ENCODE data around the gene CRCP. TPM values are rescaled to one million over a fixed set of nuclear protein-coding genes. Genes with fewer than 3 reads are reported as not detected.

CRCP gene
- total RNA-seq, 1 donor from 2014 or later, result 29.1 TPM

- no peak for DNase-seq (ENCODE audit: low spot score)
Measured at GRCh38 chr7:66187905-66188304, 73.3 kb downstream of the CRCP start.

- no peak for DNase-seq (ENCODE audit: low spot score)
Measured at GRCh38 chr7:66188645-66189044, 74.0 kb downstream of the CRCP start.

GRCh38 chr7:66189695-66190503 lies 75.3 kb downstream of the CRCP start:
- no peak for DNase-seq (ENCODE audit: low spot score)

GRCh38 chr7:66190504-66190857 lies 75.8 kb downstream of the CRCP start:
- no peak for DNase-seq (ENCODE audit: low spot score)

GRCh38 chr7:66193146-66193725 lies 78.6 kb downstream of the CRCP start:
- no peak for DNase-seq (ENCODE audit: low spot score)

GRCh38 chr7:66198469-66198868 lies 83.8 kb downstream of the CRCP start:
- peak; percentile 72 for DNase-seq (ENCODE audit: low spot score)

- DNase-seq (ENCODE audit: low spot score), result peak; percentile 80
Measured at GRCh38 chr7:66198956-66199355, 84.3 kb downstream of the CRCP start.

GRCh38 chr7:66202441-66202840 lies 87.8 kb downstream of the CRCP start:
- DNase-seq (ENCODE audit: low spot score), result peak; percentile 2

Other genes with a start within 250 kb of the CRCP start
- 147 TPM for gene VKORC1L1, start 241.8 kb upstream of the CRCP start, total RNA-seq
- 35.7 TPM for gene GUSB, start 132.6 kb upstream of the CRCP start, total RNA-seq
- 24.3 TPM for gene ASL, start 39.0 kb upstream of the CRCP start, total RNA-seq
- gene TPST1, start 90.5 kb downstream of the CRCP start, total RNA-seq, result 21.8 TPM